T-helper 2 cell (primary cell): ENCODE data around the gene MICALL1.

Experiments used
- DNase-seq, 5 experiments: peaks; one replicate each; pipeline versions ENCODE4 v3.0.0 to v3.0.0-alpha.2; 2012 to 2022

The MICALL1 gene

DNA sequence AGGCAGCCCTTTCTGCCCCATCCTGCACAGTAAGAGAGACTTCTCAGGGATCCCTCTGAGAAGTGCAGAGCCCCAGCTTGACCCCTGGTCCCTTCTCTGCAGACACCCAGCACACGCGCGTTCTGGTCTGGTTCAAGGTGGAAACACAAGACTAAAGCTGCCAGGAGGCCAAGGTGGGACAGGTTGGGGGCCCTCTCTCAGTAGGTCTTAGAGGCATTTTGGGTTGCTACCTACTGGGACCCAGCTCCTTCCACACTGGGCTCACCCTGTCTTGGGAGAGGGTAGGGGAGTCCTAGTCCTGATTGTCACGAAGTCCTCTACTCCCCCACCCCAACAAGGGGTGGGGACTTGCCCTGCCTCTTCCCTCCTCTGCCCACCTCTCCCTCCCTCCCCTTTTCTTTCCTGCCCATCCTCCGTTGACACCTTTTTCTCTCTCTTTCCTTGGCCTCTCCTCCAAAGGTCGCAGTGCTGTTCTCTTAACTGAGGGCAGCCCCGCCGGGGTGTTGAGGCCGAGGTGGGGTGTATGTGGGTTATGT lies 79.0 kb downstream of the MICALL1 start:
- DNase-seq: no peak

DNA sequence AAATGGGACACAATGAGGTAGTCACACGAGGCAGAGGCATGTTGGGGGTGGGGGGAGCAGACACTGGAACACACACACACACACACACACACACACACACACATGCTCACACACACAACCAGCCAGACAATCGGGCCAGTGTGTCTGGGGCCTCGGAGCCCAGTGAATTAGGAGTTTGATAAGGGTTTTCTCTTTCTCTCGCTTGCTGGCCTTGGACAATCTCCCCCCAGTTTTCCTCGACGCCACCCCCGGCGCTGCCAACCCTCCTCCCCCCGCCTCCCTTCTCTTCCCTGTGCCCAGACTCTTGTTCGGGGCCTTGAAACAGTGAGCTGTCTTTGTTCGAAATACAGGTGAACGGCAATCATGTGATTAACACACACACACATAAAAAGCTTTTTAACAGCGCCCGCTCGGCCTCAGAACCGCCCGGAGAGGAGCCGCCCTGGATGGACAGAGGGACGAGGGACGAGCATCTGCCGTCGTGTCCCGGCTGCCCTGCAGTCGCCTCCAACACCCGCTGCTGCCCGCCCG lies 79.7 kb downstream of the MICALL1 start:
- DNase-seq: no peak

DNA sequence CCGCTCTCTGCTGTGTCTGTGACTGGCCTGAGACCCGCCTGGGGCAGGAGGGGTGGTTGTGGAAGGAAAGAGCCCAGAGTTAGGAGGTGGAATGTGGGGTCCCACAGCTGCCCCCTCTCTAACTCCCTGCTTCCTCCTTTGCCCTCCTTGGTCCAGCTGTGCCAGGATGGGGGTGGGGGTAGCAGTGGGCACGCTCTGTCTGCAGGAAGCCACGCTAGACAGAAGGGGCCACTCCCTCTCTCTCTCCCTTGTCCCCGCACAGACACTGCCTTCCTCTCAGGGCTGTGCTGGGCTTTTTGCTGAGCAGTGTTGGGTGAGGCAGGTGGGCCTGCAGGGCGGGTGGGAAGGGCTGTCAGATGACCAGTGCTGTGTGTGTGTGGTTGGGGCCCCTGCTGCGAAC lies 80.3 kb downstream of the MICALL1 start:
- DNase-seq: no peak

DNA sequence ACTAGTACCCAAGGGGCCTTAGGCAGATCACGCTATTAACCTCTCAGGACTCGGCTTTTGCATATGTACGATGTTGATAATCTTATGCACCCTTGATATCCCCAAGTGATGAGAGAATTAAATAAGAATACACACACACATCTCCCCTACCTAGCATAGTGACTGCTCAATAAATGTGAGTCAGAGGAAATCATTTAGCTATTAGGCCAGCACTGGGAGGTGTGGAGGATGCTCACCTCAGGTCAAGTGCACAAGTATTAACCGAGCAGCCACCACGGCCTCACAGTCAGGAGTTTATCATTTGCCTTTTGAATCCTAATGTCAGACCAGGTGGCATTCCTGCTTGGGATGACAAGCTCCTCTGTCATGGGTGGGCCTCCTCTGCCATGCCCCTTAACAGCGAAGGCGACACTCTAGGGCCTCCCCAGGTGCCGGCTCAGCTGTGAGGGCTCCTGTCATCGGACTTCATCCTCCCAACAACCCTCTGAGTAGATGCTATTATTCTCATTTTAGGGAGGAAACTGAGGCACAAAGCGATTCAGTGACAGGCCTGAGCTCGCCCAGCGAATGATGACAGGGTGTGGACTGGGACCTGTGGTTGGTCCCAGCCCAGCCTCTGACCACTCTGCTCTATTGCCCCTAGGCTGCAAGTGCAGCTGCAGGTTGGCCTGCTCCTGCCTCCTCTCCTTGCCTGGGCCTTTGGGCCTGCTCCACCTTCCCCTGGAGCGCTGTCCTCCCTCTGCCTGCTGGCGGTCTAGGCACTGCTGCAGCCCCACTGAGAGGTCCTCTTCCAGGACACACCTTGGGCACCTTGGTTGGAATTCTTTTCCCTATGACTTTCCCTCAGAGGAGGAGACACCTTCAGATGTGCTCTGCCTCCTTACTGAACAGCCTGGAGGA lies 83.3 kb downstream of the MICALL1 start:
- no peak for DNase-seq

DNA sequence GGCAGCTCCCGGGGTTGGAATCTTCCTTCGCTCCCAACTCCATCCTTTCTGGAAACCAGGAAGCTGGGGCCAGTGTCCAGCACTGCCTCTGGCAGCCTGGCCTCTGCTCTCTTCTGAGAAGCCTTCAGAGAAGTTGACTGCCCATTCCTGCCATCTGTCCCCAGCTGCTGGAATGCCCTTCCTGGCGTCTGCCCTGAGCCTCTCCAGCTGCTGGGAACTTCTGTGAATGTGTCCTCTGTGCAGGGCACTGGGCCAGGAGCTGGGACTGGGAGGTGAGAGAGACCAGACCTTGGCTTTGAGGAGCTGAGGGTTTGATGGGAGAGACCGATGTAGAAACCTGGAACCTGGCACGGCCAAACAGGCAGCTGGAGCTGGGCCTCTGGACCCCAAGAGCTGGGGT lies 84.2 kb downstream of the MICALL1 start:
- no peak for DNase-seq

DNA sequence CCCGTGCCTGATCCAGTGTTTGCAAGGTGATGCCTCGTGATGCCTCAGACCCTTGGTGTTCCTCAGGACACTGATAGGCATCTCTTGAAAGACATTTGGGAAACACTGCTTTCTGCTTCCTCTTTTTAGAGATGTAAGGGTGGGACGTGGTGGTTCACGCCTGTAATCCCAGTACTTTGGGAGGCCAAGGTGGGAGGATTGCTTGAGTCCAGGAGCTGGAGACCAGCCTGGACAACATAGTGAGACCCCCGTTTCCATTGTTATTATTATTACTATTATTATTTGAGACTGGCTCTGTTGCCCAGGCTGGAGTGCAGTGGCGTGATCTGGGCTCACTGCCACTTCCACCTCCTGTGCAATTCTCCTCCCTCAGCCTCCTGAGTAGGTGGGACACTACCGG lies 84.8 kb downstream of the MICALL1 start:
- DNase-seq: no peak

DNA sequence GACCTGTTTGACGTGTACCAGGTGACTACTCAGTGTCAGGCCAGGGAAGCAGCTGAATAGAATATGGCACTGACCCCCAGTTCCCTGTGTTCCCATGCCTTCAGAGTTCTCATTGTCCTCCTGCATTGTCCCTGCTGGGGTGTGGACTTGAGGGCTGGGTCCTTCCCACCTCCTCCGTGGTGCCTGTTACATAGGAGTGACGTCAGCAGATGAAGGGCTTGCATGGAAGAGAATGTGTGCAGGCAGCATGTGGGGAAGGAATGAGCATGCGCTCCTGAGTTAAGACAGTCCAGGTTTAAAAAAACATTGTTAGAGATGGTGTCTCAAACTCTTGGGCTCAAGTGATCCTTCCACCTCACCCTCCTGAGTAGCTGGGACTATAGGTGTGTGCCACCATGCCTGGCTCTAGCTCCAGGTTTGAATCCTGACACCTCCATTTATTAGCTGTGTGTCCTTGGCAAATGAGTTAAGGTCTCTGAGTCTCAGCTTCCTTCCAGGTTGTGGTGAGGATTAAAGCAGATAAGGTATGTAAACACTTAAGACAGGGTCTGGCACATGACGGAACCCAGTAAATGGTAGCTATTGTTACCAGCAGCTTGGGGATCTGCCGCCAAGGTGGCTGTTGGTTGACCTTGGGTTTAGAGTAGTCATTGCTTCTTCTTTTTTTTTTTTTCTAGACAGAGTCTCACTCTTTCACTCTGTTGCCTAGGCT lies 85.8 kb downstream of the MICALL1 start:
- DNase-seq: no peak
